NCI-H146 treated with DMSO at 0.1 percent for 48 hours (cell line): ENCODE measurements around the gene OR7C1.
"Not testable (repeated sequence)": the region's sequence is repeated elsewhere in the genome, so short reads cannot be mapped to it uniquely, and the experiment has no call there.

ENCODE experiments used
- DNase-seq: peaks from one replicate; lab custom pipeline; 2025; ENCODE audit not compliant: unreplicated experiment; lab: John Stamatoyannopoulos, UW

The OR7C1 gene

DNA sequence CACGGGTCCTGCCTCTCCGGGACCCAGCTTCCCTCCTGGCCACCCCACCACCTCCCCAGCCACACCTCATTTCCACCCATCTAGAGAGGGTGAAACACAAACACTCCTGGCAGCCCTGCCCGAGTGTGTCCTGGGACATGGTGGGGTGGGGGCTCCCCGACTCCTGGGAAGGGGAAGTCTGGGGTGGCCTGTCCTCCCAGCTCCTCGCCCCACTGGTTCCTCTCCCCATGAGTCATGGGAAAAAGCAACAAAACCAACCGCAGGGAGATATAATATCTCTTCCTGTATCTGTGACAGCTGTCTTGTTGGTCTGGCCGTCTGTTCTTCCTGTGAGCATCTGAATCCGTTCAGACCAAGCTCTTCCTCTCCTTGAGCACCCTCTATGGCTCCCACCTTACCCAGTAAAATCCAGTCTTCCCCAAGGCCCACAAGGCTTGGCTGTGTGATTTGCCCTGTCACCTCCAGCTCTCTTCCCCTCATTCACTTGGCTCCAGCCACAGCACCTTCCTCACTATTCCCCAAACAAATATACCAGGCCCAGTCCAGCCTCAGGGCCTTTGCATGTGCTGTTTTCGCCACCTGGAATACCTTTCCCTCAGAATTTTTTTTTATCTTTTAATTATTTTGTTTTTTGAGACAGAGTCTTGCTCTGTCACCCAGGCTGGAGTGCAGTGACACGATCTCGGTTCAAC is 49.7 kb downstream of the OR7C1 start:
- not testable (repeated sequence) for DNase-seq

DNA sequence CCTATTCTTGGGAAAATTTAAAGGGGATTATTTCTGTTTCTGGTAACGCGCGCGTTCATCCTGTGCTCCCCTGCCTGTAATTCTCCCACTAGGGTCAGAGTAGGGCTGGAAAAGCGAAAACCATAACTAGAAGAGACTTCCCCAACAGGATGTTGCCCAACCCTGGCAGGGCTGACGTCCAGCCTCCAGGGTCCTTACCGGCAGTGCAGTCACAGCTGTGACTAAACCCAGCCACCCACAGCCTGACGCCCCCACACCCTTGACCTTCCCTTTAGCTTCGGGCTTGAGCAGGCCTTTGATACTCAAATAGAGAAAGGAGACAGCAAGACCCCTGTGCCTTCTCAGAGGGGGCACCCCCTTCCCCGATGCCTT is 50.3 kb downstream of the OR7C1 start:
- not testable (repeated sequence) for DNase-seq

DNA sequence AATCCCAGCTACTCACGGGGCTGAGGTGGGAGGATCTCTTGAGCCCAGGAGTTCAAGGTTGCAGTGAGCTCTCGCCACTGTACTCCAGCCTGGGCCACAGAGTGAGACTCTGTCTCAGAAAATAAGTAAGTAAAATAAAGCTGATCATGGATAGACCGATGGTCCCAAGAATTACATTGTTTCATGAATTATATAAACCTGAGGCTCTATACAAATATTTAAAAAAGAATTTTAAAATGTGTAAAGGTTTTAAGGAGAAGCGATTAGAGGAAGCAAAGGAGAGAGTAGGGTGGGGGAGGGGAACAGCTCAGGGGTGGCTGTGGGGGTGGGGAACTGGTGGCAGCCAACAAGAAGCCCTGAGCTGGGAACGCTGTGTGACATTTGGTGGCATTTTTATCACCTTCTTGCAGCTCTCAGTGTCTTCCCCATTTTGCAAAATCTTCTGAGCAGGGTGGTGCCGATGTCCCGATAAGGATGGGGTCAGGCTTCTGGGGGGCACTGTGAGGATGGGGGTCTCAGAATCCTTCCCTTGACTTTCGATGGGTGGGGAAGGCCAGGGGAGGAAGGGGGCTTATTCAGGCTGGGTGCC is 51.5 kb downstream of the OR7C1 start:
- DNase-seq = not testable (repeated sequence)

DNA sequence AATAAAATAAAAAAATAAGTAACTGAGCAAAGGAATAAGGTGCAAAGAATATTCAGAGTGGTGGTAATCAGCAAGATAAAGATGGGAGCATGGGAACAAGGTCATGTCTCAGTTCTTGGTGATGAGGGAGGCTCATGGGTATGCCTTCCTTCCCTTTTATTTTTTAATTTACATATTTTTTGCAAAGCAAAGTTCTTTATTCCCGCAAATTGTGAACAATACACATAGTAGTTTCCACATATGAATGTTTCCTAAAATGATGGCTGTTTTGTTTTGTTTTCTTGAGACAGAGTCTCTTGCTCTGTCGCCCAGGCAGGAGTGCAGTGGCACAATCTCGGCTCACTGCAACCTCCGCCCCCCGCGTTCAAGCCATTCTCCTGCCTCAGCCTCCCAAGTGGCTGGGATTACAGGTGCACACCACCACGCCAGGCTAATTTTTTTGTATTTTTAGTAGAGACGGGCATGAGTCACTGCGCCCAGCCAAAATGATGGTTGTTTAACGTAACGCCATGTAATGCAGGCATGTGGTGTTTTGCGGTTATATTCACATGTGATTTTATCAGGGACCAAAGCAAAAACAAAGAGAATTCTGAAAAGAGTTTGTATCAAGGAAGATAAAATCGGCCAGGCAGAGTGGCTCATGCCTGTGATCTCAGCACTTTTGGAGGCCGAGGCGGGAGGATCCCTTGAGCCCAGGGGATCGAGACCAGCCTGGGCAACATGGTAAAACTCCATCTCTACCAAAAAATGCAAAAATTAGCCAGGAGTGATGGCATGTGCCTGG is 52.2 kb downstream of the OR7C1 start:
- DNase-seq = no peak

DNA sequence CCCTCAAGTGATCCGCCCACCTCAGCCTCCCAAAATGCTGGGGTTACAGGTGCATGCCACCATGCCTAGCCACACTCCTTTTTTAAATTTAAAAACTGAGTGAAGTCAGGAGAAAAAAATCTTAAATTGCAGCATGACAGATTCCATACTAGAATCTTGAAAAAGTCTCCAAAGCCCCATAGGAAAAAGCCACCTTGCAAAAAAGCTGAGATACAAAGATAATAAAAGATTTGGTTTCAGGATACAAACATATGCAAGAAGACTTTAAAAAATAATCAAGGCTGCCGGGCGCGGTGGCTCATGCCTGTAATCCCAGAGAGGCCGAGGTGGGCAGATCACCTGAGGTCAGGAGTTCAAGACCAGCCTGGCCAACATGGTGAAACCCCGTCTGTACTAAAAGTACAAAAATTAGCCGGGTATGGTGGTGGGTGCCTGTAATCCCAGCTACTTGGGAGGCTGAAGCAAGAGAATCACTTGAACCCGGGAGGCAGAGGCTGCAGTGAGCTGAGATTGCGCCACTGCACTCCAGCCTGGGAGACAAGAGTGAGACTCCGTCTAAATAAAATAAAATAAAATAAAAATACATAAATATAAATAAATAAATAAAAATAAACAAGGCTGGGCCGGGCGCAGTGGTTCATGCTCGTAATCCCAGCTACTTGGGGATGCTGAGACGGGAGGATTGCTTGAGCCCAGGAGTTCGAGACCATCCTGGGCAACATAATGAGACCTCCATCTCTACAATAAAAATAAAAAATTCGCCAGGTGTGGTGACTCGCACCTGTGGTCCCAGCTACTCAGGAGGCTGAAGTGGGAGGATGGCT is 53.1 kb downstream of the OR7C1 start:
- not testable (repeated sequence) for DNase-seq

DNA sequence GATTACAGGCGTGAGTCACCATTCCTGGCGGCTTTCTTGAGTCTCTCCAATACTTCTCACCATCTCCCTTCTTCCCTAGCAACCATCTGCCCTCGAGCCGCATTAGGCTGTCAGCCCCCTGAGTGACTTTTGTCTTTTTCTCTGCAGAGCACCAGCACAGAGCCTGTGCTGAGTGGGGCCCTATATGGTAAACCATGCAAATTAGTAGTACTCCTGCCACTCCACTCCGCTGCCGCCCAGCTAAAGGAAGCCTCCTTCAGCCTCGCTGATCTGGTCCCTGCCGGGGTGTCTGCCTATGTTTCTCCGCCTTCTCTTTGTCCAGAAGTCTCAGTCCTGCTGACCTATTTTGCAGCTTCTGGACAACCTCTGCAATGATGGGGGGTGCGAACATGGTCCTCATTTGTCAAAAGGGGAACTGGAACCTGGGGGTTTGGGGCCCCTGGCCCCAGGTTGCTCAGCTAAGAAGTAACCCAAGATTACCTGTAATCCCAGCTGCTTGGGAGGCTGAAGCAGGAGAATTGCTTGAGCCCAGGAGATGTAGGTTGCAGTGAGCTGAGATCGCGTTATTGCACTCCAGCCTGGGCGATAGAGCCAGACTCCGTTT is 54.3 kb downstream of the OR7C1 start:
- DNase-seq = not testable (repeated sequence)

DNA sequence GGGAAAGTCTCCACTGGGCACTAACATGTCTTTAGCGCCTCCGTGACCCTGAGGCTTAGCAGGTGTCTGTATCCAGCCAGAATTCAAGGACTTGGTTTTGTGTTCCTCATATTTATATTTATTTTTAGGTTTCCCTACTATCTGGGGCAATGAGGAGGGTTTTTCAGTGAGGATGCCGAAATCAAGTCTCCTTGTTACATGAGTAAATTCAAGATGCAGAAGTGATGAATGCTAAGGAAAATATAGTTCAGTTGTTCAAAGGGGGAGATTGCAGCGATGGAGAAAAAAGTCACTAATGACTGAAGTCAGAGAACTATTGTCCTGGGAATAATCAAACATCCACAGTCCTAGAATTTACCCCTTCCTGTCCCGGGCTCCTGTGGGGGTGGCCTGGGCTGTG is 55.8 kb downstream of the OR7C1 start:
- no peak for DNase-seq

DNA sequence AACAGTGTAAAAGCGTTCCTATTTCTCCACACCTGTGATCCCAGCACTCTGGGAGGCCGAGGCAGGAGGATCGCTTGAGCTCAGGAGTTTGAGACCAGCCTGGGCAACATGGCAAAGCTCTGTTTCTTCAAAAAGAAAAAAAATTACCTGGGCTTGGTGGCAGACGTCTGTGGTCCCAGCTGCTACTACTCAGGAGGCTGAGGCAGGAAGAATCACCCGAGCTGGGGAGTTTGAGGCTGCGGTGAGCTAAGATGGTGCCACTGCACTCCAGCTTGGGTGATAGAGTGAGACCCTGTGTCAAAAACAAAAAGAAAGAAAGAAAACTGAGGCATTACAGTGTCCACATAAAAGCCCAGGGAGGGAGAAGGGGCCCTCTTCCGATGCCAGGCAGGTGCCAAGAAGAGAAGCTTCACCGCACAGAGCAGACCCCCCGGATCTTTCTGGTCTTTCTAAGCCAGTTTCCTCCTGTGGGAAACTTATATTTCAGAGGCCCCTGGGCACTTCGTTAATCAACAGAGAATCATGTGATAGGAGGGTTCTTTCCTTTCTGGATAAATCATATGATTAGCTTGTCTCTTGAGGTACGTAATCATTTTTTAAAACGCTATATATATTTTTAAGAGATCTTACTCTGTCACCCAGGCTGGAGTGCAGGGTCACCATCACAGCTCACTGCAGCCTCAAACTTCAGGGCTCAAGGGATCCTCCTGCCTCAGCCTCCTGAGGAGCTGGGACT is 56.7 kb downstream of the OR7C1 start, which contains the start of gene ADGRE2:
ADGRE2 (minus strand) TSS at position 451 of the 736 bp plus-strand sequence. CDS start 1,804 bp downstream, outside the sequence.
- DNase-seq = not testable (repeated sequence)

DNA sequence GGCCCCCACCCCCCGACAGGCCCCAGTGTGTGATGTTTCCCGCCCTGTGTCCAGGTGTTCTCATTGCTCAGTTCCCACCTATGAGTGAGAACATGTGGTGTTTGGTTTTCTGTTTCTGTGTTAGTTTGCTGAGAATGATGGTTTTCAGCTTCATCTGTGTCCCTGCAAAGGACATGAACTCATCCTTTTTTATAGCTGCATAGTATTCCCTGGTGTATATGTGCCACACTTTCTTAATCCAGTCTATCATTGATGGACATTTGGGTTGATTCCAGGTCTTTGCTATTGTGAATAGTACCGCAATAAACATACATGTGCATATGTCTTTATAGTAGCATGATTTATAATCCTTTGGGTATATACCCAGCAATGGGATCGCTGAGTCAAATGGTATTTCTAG is 57.3 kb downstream of the OR7C1 start:
- not testable (repeated sequence) for DNase-seq

DNA sequence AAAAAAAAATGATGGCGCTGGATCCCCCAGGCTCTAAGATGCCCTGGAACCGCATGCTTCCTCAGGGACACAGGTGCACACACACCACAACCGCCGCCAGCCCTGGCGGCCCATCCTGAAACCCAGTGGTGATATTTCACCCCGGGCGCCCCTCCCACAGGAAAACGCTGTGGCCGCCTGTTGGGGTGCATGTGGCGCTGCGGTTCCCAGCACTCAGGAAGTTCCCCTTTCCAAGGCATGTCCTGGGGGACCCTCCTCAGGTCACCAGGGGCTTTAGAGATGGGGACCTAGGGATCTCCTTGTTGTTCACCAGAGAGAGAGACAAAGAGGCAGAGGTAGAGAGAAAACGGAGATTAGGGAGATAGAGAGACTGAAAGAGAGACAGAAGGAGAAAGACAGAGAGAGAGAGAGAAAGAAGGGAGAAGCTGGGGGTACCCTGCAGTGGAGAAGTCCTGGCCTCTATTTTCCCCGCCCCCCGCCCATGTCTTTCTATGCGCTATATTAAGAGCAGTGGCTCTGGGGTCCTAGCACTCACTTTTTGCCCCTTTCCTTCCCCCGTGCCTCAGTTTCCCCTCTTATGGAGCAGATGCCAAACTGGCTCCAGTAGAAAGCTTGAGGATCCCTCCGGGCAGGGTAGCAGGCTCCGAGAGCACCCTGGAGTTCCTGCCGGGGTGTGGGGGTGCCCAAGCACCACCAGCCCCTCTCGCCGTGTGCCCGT is 59.0 kb downstream of the OR7C1 start:
- no peak for DNase-seq

DNA sequence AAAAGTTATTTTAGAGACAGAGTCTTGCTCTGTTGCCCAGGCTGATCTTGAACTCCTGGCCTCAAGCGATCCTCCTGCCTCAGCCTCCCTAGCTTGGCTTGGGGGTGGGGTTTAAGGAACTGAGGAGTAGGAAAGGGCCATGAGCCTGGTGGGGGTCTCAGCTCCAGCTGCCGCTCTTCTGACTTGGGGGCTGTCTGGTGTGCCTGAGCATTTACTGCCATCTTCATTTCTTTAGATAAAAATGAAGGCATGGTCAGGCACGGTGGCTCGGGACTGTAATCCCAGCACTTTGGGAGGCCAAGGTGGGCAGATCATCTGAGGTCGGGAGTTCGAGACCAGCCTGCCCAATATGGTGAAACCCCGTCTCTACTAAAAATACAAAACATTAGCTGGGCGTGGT is 59.7 kb downstream of the OR7C1 start:
- not testable (repeated sequence) for DNase-seq

DNA sequence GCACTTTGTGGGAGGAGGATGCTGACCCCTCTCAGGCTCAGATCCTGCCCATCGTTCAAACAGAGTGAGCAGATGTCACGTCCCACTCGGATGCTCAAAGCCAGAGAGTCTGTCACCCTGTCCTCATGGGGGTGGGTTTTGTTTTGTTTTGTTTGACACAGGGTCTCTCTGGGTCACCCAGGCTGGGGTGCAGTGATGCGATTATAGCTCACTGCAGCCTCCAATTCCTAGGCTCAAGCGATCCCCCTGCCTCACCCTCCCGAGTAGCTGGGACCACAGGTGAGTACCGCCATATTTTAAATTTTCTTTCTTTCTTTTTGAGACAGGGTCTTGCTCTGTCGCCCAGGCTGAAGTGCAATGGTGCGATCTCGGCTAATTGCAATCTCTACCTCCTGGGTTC is 60.6 kb downstream of the OR7C1 start:
- DNase-seq = no peak

DNA sequence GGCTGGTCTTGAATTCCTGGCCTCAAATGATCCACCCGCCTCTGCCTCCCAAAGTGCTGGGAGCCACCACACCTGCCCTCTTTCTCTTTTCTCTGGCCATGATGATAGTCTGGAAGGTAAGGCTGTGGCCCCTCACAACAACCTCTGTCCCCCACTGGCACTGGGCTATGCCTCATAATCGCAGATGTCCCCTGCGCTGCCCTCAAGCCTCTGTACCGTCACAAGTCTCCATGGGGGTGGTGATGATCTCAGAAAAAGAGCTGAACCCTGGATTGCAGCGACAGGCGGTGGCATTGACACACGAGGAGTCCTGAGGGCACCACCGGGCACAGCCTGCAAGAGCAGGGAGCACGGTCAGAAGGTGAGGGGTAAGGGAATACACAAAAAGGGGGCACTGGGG is 61.3 kb downstream of the OR7C1 start:
- DNase-seq = not testable (repeated sequence)

DNA sequence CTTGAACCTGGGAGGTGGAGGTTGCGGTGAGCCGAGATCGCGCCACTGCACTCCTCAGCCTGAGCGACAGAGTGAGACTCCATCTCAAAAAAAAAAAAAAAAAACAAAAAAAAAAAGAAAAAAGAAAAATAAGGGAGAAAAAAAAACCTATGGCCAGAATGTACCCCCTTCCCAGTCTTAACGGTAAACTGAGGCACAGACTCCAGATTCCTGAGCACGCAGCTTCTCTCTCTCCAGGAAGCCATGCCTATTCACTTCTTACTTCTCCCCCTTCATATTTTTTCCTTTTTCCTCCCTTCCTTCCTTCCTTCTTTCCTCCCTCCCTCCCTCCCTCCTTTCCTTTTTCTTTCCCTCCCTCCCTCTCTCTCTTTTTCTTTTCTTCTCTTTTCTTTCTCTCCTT is 62.0 kb downstream of the OR7C1 start:
- no peak for DNase-seq

DNA sequence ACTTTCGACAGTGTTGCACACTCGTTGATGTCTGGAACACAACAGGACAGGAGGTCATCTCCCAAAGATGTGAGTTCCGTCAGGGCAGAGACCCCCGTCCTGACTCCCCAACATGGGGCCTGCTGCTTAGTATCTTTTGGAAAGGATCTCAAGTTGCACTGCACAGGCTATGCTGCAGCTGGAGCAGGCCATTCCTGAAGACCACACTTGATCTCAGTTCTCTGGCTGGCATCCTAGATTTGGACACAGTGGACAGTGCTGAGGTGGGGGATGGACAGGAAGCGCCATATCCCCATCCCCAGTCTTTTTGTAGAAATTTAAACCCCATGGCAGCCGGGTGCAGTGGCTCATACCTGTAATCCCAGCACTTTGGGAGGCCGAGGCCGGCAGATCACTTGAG is 62.5 kb downstream of the OR7C1 start:
- no peak for DNase-seq

DNA sequence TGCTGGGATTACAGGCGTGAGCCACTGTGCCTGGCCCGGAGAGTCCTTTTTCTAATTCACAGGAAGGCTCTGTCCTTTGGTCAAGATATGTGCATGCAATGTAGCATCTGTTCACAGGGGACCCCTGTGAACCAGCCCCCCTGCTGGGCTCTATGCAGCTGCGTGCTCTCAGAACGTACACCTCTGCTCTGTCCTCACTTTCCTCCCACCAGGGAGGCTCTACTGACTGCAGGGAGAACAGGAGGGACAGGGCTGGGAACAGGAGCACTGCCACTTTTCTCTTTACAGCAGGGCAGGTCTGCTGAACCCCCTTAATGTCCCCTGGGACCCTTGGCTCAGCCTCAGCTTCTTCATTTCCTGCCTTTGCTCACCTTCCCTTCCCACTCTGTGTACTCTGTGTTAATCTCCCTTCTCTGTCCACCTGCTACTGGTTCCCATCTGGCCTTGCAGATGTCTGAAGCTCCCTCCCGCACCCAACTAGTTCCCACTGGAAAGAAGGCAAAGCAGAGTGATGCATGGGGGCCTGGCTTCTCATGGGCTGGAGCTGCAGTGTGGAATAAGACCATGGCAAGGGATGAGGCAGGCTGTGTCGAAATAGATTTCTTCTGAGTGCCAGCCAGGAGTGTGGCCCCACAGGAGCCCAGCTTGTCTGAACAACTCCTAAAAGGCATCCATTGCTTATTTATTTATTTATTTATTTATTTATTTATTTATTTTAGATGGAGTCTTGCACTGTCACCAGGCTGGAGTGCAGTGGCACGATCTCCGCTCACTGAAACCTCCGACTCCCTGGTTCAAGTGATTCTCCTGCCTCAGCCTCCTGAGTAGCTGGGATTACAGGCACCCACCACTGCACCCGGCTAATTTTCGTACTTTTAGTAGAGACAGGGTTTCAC is 63.8 kb downstream of the OR7C1 start:
- DNase-seq = no peak

DNA sequence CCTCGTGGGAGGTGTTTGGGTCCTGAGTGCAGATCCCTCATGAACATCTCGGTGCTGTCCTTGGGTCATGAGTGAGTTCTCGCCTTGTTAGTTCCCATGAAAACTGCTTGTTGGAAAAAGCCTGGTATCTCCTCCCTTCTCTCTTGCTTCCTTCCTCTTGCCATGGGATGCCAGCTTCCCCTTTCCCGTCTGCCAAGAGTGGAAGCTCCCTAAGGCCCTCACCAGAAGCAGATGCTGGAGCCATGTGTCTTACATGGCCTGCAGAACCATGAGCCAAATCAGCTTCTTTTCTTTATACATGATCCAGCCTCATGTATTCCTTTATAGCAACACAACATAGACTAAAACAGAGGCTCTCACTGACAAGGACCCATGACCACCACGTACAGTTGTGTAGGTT is 64.8 kb downstream of the OR7C1 start:
- DNase-seq = no peak

DNA sequence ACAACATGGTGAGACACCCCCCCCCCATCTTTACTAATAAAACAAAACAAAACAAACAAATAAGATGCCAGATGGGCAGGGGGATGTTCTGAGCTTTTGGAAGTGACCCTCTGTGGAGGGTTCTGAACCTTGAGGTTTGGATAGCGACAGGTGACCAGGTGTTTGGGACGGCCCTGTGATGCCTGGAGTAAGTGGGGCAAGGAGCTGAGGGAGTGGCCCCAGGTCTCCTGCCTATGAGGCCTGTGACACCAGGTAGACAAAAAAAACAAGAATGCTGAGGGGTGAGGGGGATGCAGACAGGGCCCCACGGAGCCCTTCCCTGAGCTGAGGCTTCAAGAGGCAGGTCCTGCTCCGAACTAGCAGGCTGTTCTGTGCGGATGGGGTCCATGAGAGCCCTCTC is 65.8 kb downstream of the OR7C1 start:
- DNase-seq = no peak
